A172 (cell line): ENCODE measurements around the gene PIGO. TPM values are rescaled to one million over a fixed set of nuclear protein-coding genes. Genes with fewer than 3 reads are reported as not detected.

Experiments used
- total RNA-seq: library from RNA; depleted of rRNA; stranded (reverse); fragments of >200 nt; shearing (Covaris generic); gene quantifications from 2 replicates; pipeline ENCODE4 v1.2.3, GENCODE V29; 2014; rRNA removed

Gene PIGO
- total RNA-seq, 1 experiment from 2014 or later, result 16.6 TPM

Other genes with a start within 250 kb of the PIGO start
- gene PHF24, start 138.3 kb downstream of the PIGO start, total RNA-seq, result 0.05 TPM in 1 of 2 replicates, not detected in the other
- gene DNAJB5, start 106.8 kb downstream of the PIGO start, total RNA-seq, result 3.3 and 6.7 TPM in 2 replicates
- gene VCP, start 24.0 kb downstream of the PIGO start, total RNA-seq, result 346 and 386 TPM in 2 replicates
- gene FANCG, start 16.6 kb downstream of the PIGO start, total RNA-seq, result 46.1 and 73.2 TPM in 2 replicates
- gene STOML2, start 6.5 kb upstream of the PIGO start, total RNA-seq, result 102 and 110 TPM in 2 replicates
- gene ATOSB, start 19.3 kb upstream of the PIGO start, total RNA-seq, result 20.3 and 26.3 TPM in 2 replicates
- 6.7 and 7.5 TPM in 2 replicates for gene UNC13B, start 65.4 kb upstream of the PIGO start, total RNA-seq